Stomach (tissue), 4 donors: ENCODE data around the gene MSH6.

ENCODE experiments used
- CTCF ChIP-seq, 7 experiments: fragments of 450-650 bp in 4 of 7; fragments of 200-600 bp in 3 of 7; sonication (generic) in 3 of 7; IDR thresholded peaks; one replicate each; pipeline ENCODE4 v1.5.1; 2016 to 2019; ENCODE audit warnings: antibody characterized with exemption in 7 of 7, control low read depth in 2 of 7, mild to moderate bottlenecking in 1 of 7
- EP300 ChIP-seq: sonication (generic); formaldehyde crosslinking; IDR thresholded peaks from one replicate; pipeline ENCODE4 v1.6.1; 2017; ENCODE audit warnings: antibody characterized with exemption
- POLR2A ChIP-seq, 4 donors: fragments of 450-650 bp; IDR thresholded peaks; one replicate each; pipeline ENCODE4 v1.6.1; 2016; ENCODE audit warnings: antibody characterized with exemption in 4 of 4, control low read depth in 2 of 4, mild to moderate bottlenecking in 1 of 4, moderate library complexity in 1 of 4
- POLR2AphosphoS5 ChIP-seq, 3 donors: sonication (generic); formaldehyde crosslinking; IDR thresholded peaks; one replicate each; pipeline ENCODE4 v1.6.1; 2016; ENCODE audit warnings: antibody characterized with exemption in 3 of 3

DNA sequence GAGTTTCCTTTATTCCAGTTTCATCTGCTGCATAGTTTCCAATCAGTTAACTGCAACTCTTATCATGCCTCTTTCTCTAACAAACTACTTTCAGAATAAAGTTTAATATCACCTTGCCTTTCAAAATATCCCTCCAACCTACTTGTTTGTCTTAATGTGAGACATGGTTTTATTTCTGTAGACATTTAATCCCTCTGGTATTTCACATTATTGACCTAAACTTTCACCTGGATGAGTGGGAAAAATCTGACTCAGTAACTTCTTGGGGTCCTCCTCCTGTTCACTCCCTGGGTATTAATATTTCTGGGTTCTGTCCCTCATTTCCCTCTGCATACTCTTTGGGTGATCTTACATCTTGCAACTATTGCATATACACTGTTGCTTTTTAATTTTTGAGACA lies 27.9 kb downstream of the MSH6 start:
- no peak for TF ChIP-seq CTCF (IDR thresholded peaks at IDR 0.05)
- no peak for TF ChIP-seq POLR2A (IDR thresholded peaks at IDR 0.05)
- TF ChIP-seq POLR2AphosphoS5 (IDR thresholded peaks at IDR 0.05): no peak
- no peak for TF ChIP-seq EP300
